HEK293 (cell line): ENCODE measurements around the gene CPM.

Experiments
- CTCF ChIA-PET: fragments of 350-600 bp; formaldehyde crosslinking; extraction: SDS; loops from one replicate; lab custom pipeline; 2021; ENCODE audit warnings: antibody characterized with exemption; lab: Yijun Ruan, JAX
- POLR2A ChIA-PET: fragments of 300-600 bp; formaldehyde crosslinking; extraction: SDS; loops from one replicate; lab custom pipeline; 2020; ENCODE audit warnings: antibody characterized with exemption, inconsistent platforms; lab: Yijun Ruan, JAX
- H3K27ac ChIP-seq: fragments of 200-500 bp; sonication (Bioruptor generic); 2 replicates; pipeline ENCODE4 v1.5.1; 2014; ENCODE audit warnings: low read depth, low read length, control low read depth, inconsistent platforms; ENCODE audit errors: extremely low read depth
- H3K36me3 ChIP-seq, 2 experiments: fragments of 200-500 bp in 1 of 2; sonication (Bioruptor generic) in 1 of 2; 1 replicate in 1 of 2; 2 replicates in 1 of 2; pipeline ENCODE4 v1.5.1; 2014 to 2017; ENCODE audit warnings: inconsistent platforms in 2 of 2, low read length in 2 of 2; ENCODE audit not compliant: control insufficient read depth in 2 of 2, insufficient read depth in 1 of 2
- H3K4me1 ChIP-seq: fragments of 200-500 bp; sonication (Bioruptor generic); 2 replicates; pipeline ENCODE4 v1.5.1; 2014; ENCODE audit warnings: mild to moderate bottlenecking, low read length, inconsistent platforms; ENCODE audit not compliant: control insufficient read depth, insufficient read depth
- H3K4me3 ChIP-seq: 2 replicates; pipeline ENCODE4 v1.5.1; 2011; ENCODE audit warnings: low read depth, mild to moderate bottlenecking, control low read depth, low read length, moderate library complexity
- H3K9me3 ChIP-seq: fragments of 200-500 bp; sonication (Bioruptor generic); 2 replicates; pipeline ENCODE4 v1.5.1; 2014; ENCODE audit warnings: low read depth, low read length, inconsistent platforms; ENCODE audit not compliant: control insufficient read depth, insufficient read depth
- PATZ1 ChIP-seq: fragments of 450-650 bp; formaldehyde crosslinking; IDR thresholded peaks from 2 replicates; pipeline ENCODE4 v1.5.1; 2016; ENCODE audit warnings: missing biosample characterization, missing genetic modification characterization
- SP7 ChIP-seq: fragments of 450-650 bp; formaldehyde crosslinking; IDR thresholded peaks from 2 replicates; pipeline ENCODE4 v1.5.1; 2016; ENCODE audit warnings: missing biosample characterization, missing genetic modification characterization
- TRIM28 ChIP-seq: IDR thresholded peaks from 2 replicates; pipeline ENCODE4 v1.6.1; 2011; ENCODE audit warnings: low read length, control low read depth, borderline replicate concordance
- ZBTB11 ChIP-seq: fragments of 450-650 bp; formaldehyde crosslinking; conservative IDR thresholded peaks from 2 replicates; pipeline ENCODE4 v1.5.1; 2016; ENCODE audit warnings: low read depth, missing biosample characterization, missing genetic modification characterization
- ZBTB48 ChIP-seq: fragments of 450-650 bp; formaldehyde crosslinking; IDR thresholded peaks from 2 replicates; pipeline ENCODE4 v1.5.1; 2016; ENCODE audit warnings: missing biosample characterization, missing genetic modification characterization
- ZEB2 ChIP-seq: fragments of 450-650 bp; formaldehyde crosslinking; IDR thresholded peaks from 2 replicates; pipeline ENCODE4 v1.5.1; 2016; ENCODE audit warnings: missing biosample characterization, missing genetic modification characterization
- ZNF10 ChIP-seq: fragments of 450-650 bp; formaldehyde crosslinking; IDR thresholded peaks from 2 replicates; pipeline ENCODE4 v1.5.1; 2017; ENCODE audit warnings: missing biosample characterization, missing genetic modification characterization
- ZNF140 ChIP-seq: fragments of 450-650 bp; formaldehyde crosslinking; IDR thresholded peaks from 2 replicates; pipeline ENCODE4 v1.5.1; 2016; ENCODE audit warnings: missing biosample characterization, missing genetic modification characterization
- ZNF157 ChIP-seq: fragments of 450-650 bp; formaldehyde crosslinking; IDR thresholded peaks from 2 replicates; pipeline ENCODE4 v1.5.1; 2016; ENCODE audit warnings: missing biosample characterization, missing genetic modification characterization
- ZNF24 ChIP-seq: fragments of 450-650 bp; formaldehyde crosslinking; IDR thresholded peaks from 2 replicates; pipeline ENCODE4 v1.5.1; 2016; ENCODE audit warnings: missing biosample characterization, missing genetic modification characterization
- ZNF302 ChIP-seq: fragments of 450-650 bp; formaldehyde crosslinking; IDR thresholded peaks from 2 replicates; pipeline ENCODE4 v1.5.1; 2016; ENCODE audit warnings: missing biosample characterization, missing genetic modification characterization, low read depth
- ZNF311 ChIP-seq: fragments of 450-650 bp; formaldehyde crosslinking; IDR thresholded peaks from 2 replicates; pipeline ENCODE4 v1.5.1; 2017; ENCODE audit warnings: missing biosample characterization, missing genetic modification characterization, borderline replicate concordance
- ZNF335 ChIP-seq: fragments of 450-650 bp; formaldehyde crosslinking; conservative IDR thresholded peaks from 2 replicates; pipeline ENCODE4 v1.5.1; 2016; ENCODE audit warnings: missing biosample characterization, missing genetic modification characterization
- ZNF426 ChIP-seq: fragments of 450-650 bp; formaldehyde crosslinking; IDR thresholded peaks from 2 replicates; pipeline ENCODE4 v1.5.1; 2017; ENCODE audit warnings: missing biosample characterization, missing genetic modification characterization, mild to moderate bottlenecking, inconsistent platforms, moderate library complexity
- ZNF521 ChIP-seq: fragments of 450-650 bp; formaldehyde crosslinking; IDR thresholded peaks from 2 replicates; pipeline ENCODE4 v1.5.1; 2017; ENCODE audit warnings: missing biosample characterization, mild to moderate bottlenecking, missing genetic modification characterization
- ZNF530 ChIP-seq: fragments of 450-650 bp; formaldehyde crosslinking; IDR thresholded peaks from 2 replicates; pipeline ENCODE4 v1.5.1; 2016; ENCODE audit warnings: low read depth, missing biosample characterization, missing genetic modification characterization
- ZNF571 ChIP-seq: fragments of 450-650 bp; formaldehyde crosslinking; IDR thresholded peaks from 2 replicates; pipeline ENCODE4 v1.5.0; 2017; ENCODE audit warnings: missing biosample characterization, missing genetic modification characterization
- ZNF585B ChIP-seq: fragments of 450-650 bp; formaldehyde crosslinking; IDR thresholded peaks from 2 replicates; pipeline ENCODE4 v1.5.1; 2016; ENCODE audit warnings: missing biosample characterization, missing genetic modification characterization
- ZNF776 ChIP-seq: fragments of 450-650 bp; formaldehyde crosslinking; IDR thresholded peaks from 2 replicates; pipeline ENCODE4 v1.5.0; 2017; ENCODE audit warnings: missing biosample characterization, missing genetic modification characterization, borderline replicate concordance
- TF ChIP-seq, protein P1 (sequence below): fragments of 450-650 bp; formaldehyde crosslinking; IDR thresholded peaks from 2 replicates; pipeline ENCODE4 v1.5.1; 2016; ENCODE audit warnings: missing biosample characterization, missing genetic modification characterization
- TF ChIP-seq, protein P2 (sequence below): fragments of 450-650 bp; formaldehyde crosslinking; IDR thresholded peaks from 2 replicates; pipeline ENCODE4 v1.5.1; 2016; ENCODE audit warnings: missing biosample characterization, missing genetic modification characterization
- TF ChIP-seq, protein P3 (sequence below): fragments of 450-650 bp; IDR thresholded peaks from 2 replicates; pipeline ENCODE4 v1.5.1; 2018; ENCODE audit warnings: missing biosample characterization, missing genetic modification characterization

CPM gene

DNA sequence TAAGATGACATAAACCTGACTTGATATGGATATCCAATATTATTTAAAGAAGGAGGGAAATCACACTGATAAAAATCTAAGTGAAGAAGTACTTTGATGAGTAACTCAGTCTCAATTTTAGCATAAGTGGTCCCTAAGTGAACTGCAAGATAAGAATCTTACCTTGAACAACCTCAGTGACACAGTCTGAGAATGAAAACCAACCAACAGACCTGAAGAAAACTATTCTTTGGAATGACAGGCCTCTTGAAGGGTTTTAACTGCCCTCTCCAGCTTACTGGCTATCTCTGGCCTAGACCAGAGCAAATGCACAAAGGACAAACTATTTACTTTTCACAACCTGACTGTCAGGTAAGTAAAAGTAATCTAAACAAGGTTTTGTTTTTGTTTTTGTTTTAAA is 44.7 kb downstream of the CPM start (continued):
- TF ChIP-seq, protein P1, sequence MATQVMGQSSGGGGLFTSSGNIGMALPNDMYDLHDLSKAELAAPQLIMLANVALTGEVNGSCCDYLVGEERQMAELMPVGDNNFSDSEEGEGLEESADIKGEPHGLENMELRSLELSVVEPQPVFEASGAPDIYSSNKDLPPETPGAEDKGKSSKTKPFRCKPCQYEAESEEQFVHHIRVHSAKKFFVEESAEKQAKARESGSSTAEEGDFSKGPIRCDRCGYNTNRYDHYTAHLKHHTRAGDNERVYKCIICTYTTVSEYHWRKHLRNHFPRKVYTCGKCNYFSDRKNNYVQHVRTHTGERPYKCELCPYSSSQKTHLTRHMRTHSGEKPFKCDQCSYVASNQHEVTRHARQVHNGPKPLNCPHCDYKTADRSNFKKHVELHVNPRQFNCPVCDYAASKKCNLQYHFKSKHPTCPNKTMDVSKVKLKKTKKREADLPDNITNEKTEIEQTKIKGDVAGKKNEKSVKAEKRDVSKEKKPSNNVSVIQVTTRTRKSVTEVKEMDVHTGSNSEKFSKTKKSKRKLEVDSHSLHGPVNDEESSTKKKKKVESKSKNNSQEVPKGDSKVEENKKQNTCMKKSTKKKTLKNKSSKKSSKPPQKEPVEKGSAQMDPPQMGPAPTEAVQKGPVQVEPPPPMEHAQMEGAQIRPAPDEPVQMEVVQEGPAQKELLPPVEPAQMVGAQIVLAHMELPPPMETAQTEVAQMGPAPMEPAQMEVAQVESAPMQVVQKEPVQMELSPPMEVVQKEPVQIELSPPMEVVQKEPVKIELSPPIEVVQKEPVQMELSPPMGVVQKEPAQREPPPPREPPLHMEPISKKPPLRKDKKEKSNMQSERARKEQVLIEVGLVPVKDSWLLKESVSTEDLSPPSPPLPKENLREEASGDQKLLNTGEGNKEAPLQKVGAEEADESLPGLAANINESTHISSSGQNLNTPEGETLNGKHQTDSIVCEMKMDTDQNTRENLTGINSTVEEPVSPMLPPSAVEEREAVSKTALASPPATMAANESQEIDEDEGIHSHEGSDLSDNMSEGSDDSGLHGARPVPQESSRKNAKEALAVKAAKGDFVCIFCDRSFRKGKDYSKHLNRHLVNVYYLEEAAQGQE (tag by site-specific recombination) = no peak
- no peak for TF ChIP-seq ZNF311 (tag by site-specific recombination)

GRCh38 chr12:68887641-68888040 is 45.3 kb downstream of the CPM start:
- ChIA-PET CTCF (no interaction called here), POLR2A (no interaction called here)
- H3K36me3 ChIP-seq = no peaks in the 10 kb centered on the region
- H3K4me1 ChIP-seq = no peaks in the 10 kb centered on the region
- H3K27ac ChIP-seq = no peak overlapping the region
- no peak overlapping the region for H3K4me3 ChIP-seq
- H3K9me3 ChIP-seq = no peaks in the 10 kb centered on the region
- TF ChIP-seq ZNF585B (tag by site-specific recombination) (no peak), ZNF302 (tag by site-specific recombination) (no peak), ZBTB48 (tag by site-specific recombination) (no peak), TRIM28 (no peak), ZNF157 (tag by site-specific recombination) (no peak), ZEB2 (tag by site-specific recombination) (no peak), ZNF530 (tag by site-specific recombination) (no peak), ZNF521 (tag by site-specific recombination) (no peak), ZNF140 (tag by site-specific recombination) (no peak), ZNF776 (tag by site-specific recombination) (no peak), ZNF426 (no peak), ZBTB11 (tag by site-specific recombination) (no peak), SP7 (tag by site-specific recombination) (no peak), ZNF10 (no peak), ZNF571 (no peak), ZNF24 (no peak), PATZ1 (tag by site-specific recombination) (no peak), ZNF335 (tag by site-specific recombination) (no peak)
- TF ChIP-seq, protein P2, sequence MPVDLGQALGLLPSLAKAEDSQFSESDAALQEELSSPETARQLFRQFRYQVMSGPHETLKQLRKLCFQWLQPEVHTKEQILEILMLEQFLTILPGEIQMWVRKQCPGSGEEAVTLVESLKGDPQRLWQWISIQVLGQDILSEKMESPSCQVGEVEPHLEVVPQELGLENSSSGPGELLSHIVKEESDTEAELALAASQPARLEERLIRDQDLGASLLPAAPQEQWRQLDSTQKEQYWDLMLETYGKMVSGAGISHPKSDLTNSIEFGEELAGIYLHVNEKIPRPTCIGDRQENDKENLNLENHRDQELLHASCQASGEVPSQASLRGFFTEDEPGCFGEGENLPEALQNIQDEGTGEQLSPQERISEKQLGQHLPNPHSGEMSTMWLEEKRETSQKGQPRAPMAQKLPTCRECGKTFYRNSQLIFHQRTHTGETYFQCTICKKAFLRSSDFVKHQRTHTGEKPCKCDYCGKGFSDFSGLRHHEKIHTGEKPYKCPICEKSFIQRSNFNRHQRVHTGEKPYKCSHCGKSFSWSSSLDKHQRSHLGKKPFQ = no peak
- TF ChIP-seq, protein P3, sequence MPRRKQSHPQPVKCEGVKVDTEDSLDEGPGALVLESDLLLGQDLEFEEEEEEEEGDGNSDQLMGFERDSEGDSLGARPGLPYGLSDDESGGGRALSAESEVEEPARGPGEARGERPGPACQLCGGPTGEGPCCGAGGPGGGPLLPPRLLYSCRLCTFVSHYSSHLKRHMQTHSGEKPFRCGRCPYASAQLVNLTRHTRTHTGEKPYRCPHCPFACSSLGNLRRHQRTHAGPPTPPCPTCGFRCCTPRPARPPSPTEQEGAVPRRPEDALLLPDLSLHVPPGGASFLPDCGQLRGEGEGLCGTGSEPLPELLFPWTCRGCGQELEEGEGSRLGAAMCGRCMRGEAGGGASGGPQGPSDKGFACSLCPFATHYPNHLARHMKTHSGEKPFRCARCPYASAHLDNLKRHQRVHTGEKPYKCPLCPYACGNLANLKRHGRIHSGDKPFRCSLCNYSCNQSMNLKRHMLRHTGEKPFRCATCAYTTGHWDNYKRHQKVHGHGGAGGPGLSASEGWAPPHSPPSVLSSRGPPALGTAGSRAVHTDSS (tag by site-specific recombination) = no peak
- TF ChIP-seq, all 188 proteins: peak for 0
